GM18519 (cell line): ENCODE results near the gene FAAP20.

Source experiments
- ATAC-seq: cut with Tn5 transposase; IDR thresholded peaks from one replicate; pipeline ENCODE4 v1.9.1; 2021; ENCODE audit warnings: mild to moderate bottlenecking, moderate library complexity; ENCODE audit not compliant: unreplicated experiment, low FRiP score

The FAAP20 gene

DNA sequence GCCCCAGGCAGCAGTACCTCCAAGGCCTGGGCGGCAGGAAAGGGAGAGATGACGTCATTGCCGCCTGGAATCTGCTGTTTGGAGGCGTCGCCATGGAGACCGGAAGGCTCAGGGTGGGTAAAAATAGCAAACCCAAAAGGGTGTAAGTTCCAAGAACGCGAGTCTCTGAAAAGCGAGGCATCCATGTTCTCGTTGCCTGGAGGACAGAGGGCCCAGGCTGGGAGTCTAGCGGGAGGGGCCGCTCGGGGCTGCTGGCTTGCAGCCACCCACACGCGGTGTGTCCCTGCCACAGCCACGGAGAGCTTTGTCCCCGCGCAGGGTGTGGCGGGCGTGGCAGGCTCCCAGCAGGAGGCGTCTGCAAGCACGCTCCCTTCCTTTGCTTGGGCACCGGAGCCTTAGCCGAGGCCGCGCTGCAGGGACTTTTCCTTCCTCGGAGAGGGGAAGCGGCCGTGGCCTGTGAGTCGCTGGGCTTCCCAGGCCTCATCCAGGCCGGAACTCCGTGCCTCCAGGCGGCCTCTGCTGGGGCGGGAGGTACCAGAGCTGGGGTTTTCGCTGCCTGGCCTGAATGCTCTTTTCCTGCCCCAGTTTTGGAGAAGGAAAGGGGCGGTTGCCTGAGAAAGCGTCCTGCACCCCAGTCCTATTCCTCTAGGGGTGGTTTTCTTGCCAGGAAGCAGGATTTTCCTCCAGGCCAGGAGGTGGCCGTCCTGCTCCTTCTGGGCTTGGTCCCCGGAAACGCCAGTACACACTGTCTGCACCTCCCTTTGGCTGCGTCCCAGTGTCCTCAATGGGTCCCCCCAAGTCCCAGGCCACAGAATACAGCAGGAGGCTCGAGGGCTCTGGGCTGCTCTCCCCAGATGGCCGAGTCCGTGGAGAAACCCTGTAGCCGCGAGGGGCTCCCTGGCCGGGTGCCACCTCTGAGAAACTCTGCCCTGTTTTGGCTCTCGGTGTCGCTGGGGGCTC, 18.2 kb upstream of the FAAP20 start:
- no peak for ATAC-seq

DNA sequence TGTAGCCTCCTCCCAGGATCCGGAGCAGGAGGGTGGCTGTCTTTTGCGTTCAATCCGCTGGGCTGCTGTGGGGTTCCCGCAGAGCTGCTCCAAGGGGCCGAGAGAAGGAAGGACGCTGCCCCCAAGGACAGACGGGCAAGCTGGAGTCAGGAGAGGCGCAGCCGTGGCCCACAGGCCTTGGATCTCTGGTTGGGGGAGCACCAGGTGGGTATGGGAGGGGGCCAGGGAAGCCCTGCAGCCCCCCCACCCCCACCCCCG, 17.6 kb upstream of the FAAP20 start:
- ATAC-seq = no peak

DNA sequence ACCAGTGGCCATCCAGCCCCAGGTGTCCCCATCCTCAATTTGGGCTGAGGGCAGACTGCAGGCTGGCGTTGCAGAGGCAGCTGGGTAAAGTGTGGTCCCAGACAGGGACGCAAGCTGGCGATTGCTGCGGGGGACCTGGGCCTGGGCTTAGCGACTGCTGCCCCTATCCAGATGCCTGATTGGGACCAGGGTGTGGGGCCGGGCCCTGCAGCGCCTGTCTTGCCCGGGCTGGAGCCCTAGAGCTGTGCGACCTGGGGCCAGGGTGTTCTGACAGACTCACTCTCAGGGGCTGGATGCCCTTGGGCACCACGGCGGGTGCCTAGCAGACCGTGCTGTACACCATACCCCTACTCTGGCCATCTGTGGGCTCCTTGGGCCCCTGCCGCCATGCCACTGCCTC, 16.2 kb upstream of the FAAP20 start:
- no peak for ATAC-seq

DNA sequence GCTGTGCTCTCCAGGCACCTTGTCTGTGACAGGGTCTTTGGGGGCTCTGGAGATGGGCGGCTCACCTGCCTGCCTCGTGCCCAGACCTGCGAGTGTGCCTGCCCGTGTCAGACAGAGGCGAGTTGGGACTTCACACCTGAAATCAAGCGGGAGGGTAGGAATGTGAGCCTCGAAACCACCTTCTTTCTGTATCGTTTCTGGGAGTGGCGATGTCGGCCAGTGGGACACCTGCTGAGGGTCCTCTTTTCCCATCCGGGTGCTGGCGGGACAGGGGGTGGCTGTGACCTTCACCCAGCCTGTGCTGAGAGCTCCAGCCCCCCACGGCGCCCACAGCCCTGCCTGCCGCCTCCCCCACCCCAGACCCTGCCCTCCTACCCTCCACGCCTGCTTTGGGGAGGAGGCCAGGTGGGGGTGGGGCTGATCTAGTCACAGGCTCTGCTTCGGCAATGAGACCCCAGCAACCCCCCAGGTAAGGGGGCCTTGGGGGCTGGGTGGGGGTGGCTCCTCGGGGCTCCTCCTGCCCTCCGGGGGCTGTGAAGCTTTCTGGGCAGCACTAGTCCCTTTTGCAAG, 15.6 kb upstream of the FAAP20 start:
- no peak for ATAC-seq

DNA sequence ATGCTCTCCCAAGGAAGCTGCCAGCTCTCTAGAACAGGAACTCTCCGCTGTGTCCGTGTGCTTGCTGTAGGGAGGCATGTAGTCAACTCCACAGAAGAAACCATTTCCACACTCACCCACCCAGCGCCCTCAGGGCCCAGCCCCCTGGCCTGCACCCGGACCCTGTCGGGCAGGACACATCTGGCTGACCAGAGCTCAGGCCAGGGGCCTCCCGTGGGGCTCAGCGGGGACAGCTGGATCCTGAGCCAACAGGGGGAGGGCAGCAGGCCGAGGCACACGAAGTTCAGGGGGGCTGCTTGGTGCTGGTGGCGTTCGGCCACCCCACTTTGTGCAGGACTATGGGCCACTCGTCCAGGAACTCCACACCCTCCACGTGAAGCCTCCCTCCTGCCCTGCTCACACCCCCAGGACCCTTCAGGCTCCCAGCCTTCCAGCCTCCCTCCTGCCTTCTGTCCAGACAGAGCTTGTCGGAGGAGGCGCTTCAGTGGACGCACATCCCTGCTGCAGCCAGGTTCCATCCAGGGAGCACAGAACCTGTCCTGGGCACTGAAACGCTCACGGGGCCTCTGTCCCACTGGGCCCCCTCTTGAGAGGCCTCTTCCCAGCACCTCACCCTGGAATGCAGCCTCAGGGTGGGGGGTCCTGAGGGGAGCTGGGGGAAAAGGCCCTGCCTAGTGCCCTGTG, 15.0 kb upstream of the FAAP20 start:
- no peak for ATAC-seq

DNA sequence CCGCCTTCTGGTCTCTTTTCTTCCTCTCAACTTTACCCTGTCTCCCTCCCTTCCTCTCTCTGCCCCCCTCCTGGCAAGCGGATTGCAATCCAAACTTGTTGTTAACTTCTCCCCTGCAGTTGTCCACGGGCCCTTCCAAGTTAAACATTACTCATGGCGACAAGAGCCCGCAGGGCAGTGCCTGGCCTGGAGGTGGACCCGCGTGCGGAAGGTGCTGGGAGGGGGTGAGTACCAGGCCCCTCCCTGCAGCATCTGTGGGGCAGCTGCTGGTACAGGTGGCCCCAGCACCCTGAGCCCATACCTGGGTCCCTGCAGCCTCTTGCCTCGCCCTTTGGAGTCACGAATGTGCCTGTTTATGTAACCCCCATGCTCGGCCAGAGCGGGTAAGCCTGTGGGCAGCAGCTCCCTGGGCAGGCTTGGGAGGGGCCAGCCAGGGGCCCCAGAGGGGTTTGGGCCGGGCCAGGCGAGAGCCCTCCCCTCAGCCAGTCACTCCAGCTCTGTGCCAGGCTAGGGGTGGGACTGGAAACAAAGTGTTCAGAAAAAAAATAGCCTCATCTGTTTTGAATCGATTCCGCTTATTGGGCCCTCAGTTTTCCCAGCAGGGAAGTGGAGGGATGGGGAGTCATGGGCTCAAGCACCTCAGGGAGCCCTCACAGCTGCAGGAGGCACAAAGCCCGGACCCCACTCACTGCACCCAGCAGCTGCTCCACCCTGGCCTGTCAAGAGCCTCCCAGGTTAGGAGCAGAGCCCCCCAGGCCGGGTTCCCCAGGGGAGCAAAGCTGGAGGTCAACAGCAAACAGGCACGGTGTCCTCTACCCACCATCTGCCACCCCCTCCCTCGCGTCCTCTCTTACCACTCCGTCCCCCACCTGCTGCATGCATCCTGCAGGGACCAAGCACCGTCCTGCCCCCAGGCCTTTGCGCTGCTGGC, 14.0 kb upstream of the FAAP20 start:
- no peak for ATAC-seq

DNA sequence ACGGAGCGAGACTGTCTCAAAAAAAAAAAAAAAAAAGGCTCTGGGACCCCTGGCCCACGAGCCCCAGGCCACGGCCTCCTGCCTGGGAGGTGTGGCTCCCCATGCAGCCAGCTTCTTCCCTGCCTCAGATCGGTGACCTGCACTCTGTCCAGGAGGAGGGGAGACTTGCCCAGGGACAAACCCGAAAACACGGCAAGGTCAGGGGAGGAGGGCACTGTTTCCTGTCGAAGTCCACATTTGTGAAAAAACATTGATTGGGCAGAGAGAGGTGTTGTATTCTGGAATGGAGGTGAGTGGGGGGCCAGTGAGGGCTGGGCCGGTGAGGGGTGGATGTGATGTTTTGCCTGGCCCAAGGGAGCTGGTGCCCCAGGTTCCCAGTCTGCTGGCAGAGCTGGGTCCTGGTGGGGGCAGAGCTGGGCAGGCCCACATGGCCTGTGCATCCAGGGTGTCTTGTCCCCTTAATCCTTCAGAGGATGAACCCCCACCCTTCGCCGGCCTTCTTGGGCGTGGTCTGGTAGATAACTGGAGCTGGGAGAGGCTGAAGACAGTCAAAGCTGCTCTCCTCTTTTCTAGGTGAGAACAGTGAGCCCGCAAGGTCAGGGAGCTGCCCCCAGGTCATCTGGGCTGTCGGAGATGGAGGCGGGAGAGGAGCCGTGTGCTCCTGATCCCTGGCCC, 12.4 kb upstream of the FAAP20 start:
- no peak for ATAC-seq

DNA sequence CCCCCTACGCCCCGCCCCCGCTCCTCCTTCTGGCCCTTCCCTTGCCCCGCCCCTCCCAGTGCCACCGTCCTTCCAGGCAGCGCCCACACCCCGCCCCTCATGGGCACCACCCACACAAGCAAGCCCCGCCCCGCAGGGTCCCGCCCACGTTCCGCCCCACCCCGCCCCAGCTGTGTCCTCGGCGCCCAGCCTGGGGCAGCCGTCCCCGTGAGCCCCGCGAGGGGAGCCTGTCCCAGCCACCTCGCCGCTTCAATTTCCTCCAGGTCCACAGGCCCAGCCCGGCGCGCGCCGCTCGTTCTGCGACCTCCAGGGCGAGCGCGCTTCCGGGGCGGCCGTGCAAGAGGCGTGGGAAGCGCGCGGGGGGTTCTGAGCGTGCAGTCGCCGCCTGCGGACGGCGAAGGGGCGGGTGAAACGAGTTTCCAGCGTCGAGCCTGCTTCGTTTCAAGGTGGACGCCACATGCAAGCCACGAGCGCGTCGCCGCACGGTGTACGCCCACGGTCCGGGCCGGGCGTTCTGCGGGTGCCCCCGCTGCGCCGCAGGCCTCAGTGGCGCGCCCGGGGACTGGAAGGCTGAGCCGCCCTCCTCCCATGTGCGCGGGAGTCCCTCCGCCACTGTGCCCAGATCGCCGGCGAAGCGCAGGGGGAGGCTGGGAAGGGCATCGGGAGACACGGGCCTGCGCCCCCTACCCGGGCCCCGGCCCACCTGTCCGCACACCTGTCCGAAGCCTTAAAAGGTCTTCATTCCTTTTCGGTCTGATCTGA, 10.8 kb upstream of the FAAP20 start:
- peak; percentile 41 for ATAC-seq

DNA sequence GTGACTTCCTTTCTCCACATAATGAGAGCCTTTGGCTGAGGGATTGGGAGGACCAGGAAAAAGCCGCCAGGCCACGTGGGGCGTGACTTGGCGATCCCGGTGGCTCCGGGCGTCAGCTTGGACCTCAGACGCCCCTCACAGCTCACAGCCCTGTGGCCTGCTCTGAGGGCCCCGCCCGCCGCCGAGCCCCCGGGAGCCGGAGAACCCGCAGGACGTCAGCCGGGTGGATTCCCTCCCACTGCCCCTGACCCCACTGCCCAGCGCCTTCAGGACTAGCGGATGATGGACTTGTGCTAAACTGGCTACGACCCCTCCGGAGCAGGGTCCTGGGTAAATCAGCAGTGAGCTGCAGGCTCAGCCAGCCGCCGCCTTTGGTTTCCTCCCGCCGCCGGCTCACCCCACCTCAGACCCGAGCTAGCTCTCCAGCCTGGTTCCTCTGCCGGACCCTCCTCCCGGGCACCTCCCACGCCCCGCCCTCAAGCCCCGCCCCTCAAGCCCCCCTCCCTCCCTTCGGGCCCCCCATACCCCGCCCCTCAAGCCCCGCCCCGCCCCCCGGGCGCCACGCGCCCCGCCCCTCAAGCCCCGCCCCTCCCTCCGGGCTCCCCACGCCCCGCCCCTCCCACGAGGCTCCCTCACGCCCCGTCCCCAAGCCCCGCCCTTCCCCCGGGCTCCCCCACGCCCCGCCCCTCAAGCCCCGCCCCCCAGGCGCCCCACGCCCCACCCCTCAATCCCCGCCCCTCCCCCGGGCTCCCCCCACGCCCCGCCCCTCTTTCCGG, 10.0 kb upstream of the FAAP20 start:
- no peak for ATAC-seq

DNA sequence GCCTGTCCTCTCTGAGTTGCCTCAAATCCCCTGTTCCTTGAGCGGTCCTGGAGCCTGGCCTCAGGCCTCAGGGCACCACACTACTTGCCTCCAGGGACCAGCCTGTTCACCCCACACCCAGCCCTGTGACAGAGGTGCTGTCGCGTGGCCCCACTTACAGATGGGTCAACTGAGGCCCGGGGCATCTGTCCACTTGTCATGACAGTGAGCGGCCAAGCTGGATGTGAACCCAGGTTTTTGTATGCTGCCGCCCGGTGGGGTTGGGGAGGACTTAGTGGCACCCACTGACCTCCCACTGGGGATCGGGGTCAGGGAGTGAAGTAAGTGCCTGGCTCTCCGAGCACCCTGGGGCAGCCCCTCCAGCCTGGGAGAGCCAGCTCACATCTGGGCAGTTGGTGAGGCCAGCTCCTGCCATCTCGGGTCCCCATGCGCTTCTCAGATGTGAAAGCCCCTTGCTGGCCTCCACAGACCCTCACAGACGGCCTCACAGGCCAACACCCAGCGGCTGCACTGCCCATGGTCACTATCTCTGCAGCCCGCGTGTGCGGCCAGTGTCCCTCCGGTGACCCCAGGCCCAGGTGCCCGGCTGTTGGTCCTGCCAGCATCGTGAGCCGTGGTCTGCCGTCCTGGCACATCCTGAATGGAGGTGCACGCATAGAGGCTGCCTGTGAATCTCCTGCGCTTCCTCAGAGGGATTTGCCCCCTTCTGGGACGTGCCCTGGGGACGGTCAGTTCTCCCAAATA, 9.3 kb upstream of the FAAP20 start:
- ATAC-seq = no peak

DNA sequence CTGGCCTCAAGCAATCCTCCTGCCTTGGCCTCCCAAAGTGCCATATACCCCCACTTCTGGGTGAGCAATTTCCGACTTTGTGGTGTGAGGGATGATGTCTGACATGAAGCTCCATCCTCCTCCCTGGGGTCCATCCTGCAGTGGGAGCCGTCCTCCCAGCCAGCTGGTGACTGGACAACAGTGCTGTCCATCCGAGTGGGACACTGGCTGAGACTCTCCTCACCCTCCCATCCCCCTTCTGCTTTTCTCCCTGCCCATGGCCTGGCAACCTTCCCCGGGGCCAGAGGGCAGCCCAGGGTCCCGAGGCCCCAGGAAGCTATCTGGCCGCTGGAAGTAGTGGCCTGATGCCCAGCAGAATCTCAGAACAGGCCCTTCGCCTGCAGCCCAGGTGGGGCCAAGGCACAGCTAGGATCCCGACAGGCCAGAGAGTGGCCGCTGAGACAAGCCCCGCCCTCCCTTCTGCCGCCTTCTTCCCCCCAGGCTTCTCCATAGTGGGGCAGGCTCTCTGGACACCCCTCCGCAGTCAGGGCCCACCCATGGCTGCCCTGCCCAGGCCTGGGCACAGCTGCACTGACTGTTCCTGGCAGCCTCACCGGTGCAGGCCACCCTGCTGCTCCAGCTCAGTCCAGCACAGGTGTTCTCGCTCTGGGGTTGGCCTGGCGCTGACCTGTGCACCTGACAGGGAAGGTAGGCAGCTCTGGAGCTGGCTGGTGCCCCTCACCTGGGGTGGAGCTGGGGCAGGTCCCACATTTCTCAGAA, 8.4 kb upstream of the FAAP20 start:
- no peak for ATAC-seq

DNA sequence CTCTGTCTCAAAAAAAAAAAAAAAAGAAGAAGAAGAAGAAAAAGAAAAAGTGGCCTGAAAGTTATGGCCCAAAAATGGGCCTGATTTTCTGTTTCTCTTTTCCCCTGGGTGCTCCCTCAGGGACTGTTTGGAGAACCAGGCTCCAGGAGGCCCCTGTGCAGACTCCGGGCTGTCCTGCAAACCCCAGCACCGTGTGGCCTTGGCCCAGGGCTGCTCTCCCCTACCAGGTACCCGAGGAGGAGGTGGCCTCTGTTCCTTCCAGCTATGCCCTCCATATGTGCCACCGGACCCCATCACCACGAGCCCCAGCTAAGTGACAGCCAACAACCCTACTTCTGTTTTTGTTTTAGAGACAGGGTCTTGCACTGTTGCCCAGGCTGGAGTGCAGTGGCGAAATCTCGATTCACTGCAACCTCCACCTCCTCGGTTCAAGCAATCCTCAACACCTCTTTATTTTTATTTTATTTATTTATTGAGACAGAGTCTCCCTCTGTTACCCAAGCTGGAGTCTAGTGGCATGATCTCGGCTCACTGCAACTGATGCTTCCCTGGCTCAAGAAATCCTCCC, 7.5 kb upstream of the FAAP20 start:
- ATAC-seq = no peak

DNA sequence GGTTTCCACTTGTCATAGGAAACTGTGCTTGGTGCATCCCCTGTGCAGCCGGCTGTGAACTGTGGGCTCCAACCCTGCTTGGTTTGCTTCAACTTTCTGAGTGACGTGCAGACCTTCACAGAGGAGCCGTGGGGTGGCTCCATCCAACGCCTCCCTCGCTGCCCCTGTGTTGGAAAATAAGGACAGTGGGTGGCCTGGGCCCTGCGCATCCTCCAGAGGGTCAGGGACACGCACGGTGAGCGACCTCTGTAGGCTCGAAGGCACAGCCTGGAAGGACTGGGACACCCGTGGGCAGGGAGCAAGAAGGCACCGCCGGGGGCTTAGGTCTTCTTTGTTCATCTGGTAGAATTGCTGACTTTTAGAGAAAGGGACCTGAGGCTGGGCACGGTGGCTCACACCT, 6.5 kb upstream of the FAAP20 start:
- ATAC-seq = no peak

DNA sequence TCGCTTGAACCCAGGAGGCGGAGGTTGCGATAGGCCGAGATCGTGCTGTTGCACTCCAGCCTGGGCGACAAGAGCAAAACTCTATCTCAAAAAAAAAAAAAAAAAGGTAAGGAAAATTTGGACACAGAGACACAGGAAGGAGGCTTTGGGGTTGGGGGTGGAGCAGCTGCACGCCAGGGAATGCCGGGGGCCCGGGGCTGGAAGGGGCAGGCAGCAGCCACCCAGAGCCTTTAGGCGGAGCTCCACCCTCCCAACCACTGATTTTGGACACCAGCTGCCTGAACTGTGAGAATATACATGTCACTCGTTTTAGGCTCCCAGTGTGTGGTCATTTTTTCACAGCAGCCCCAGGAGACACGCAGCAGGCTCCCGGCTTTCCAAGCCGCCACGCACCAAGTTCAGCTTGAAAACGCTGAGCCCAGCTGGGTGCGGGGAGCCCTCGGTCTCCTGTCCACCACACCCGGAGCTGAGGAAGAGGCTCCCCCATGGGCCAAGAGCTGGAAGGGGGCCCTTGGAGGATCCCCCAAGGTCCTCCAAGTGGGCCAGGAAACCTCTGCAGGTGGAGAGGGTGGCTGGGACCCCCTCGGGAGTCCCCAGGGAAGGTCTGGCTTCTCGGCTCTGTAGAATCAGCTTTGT, 5.9 kb upstream of the FAAP20 start:
- no peak for ATAC-seq

DNA sequence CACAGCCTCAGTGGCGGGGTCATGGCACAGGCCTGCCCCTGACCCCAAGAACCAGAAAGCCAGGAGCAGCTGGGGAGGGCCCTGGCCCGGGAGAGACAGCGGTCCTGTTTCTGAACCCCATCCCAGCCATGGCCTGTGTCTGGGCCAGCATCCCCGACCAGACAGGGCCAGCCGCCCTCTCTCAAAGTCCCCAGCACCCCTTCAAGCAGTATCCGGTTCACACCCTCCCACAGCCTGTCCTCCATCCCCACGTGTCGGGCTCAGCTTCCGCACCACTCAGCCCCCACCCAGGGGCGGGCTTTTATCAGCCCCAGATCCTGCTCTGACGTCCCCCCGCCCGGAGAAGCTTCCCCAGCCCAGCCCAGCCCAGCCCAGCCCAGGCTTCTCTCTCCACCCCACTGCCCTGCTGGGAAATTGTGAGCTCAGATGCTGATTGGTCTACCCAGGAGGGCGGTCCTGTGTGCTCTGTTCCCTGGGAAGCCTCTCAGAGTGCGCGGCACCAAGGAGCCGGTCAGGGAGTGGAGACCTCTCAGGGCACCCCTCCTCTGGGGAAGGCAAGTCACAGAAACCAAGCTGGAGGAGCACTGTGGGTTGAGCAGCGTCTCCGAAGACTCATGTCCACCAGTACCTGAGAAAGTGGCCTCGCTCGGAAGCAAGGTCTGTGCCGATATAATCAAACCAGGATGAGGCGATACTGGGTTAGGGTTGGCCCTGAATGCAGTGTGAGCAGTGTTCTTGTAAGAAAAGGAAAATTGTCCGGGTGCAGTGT, 4.7 kb upstream of the FAAP20 start:
- peak; percentile 32 for ATAC-seq

DNA sequence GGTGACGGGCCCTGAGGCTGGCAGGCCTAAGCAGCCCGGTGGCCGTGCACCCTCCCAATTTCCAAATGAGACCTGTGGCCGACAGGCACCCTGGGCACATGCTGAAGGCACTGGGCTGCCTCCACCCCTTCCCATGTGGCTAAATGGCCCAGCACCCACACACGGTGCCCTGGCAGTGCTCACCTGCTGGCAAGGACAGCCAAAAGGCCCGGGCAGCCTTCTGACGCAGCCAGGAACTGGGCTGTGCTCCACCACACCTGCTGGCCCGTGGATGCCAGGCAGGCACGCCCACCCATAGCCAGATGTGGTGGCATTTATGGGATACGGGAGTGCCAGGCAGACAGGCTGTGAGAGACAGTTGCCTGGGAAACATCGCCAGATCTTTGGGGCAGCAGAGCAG, 4.0 kb upstream of the FAAP20 start:
- ATAC-seq = no peak
